Sigmoid colon (tissue), 7 donors: ENCODE data around the gene CACNA1A. TPM values are rescaled to one million over a fixed set of nuclear protein-coding genes. Genes with fewer than 3 reads are reported as not detected.

ENCODE experiments used
- DNase-seq: peaks from one replicate; pipeline ENCODE4 v3.0.0-alpha.2; 2019
- H3K27ac ChIP-seq, 4 donors: fragments of 200-600 bp; sonication (generic); one replicate each; pipeline ENCODE4 v1.5.1; 2016 to 2019; ENCODE audit warnings: mild to moderate bottlenecking in 1 of 4
- H3K27me3 ChIP-seq, 3 donors: fragments of 200-600 bp; sonication (generic); one replicate each; pipeline ENCODE4 v1.5.1; 2019; ENCODE audit warnings: mild to moderate bottlenecking in 1 of 3
- H3K36me3 ChIP-seq, 4 donors: fragments of 200-600 bp; sonication (generic); one replicate each; pipeline ENCODE4 v1.5.1; 2016 to 2019
- H3K4me1 ChIP-seq, 4 donors: fragments of 200-600 bp; sonication (generic); one replicate each; pipeline ENCODE4 v1.5.1; 2017 to 2019
- H3K4me3 ChIP-seq, 4 donors: fragments of 200-600 bp; sonication (generic); one replicate each; pipeline ENCODE4 v1.5.1; 2017 to 2019; ENCODE audit warnings: mild to moderate bottlenecking in 2 of 4, moderate library complexity in 1 of 4
- H3K9me3 ChIP-seq, 4 donors: fragments of 200-600 bp in 3 of 4; sonication (generic) in 3 of 4; one replicate each; pipeline versions ENCODE4 v1.5.1 to v1.6.1; 2013 to 2019
- CTCF ChIP-seq, 4 experiments: fragments of 450-650 bp in 3 of 4; fragments of 200-600 bp in 1 of 4; IDR thresholded peaks; one replicate each; pipeline ENCODE4 v1.5.1; 2016 to 2019; ENCODE audit warnings: antibody characterized with exemption in 4 of 4, mild to moderate bottlenecking in 3 of 4, moderate library complexity in 2 of 4
- EP300 ChIP-seq, 4 donors: sonication (generic); formaldehyde crosslinking; IDR thresholded peaks; one replicate each; pipeline ENCODE4 v1.6.1; 2017; ENCODE audit warnings: antibody characterized with exemption in 4 of 4
- POLR2A ChIP-seq, 2 donors: fragments of 450-650 bp; IDR thresholded peaks; one replicate each; pipeline ENCODE4 v1.6.1; 2016; ENCODE audit warnings: antibody characterized with exemption in 2 of 2, mild to moderate bottlenecking in 2 of 2, moderate library complexity in 2 of 2
- POLR2AphosphoS5 ChIP-seq, 4 donors: sonication (generic); formaldehyde crosslinking; IDR thresholded peaks; one replicate each; pipeline ENCODE4 v1.6.1; 2017; ENCODE audit warnings: antibody characterized with exemption in 4 of 4
- WGBS, 2 donors: extraction: QIAGEN DNeasy Blood & Tissue Kit; methylation state at CpG; one replicate each; pipeline ENCODE4 v1.1.7; 2013; 5-methylcytosine and 5-hydroxymethylcytosine counted together
- intact Hi-C: fragments of 100-400 bp; cut with DNase I; formaldehyde crosslinking; loops from one replicate; pipeline ENCODE4 v1.15.1; 2023
- polyA plus RNA-seq, 3 donors: library from polyadenylated mRNA; stranded (reverse); fragments of 200-250 nt; gene quantifications; one replicate each; pipeline ENCODE4 v1.2.3, GENCODE V29; 2013
- total RNA-seq, 4 donors: library from RNA; depleted of rRNA; stranded (reverse); fragments of >200 nt; gene quantifications; one replicate each; pipeline ENCODE4 v1.1.0, GENCODE V29; 2016
- donor health status: healthy with polysubstance abuse.
- donor health status: Bipolar disorder and iron deficiency.
- donor health status: healthy.

CACNA1A gene
- total and polyA plus RNA-seq, 7 donors: 0.14 to 3.6 (median 1.6) TPM; not detected in 1

- H3K27ac ChIP-seq: no peak overlapping the region
- intact Hi-C loops: no loop called here
- no peaks in the 10 kb centered on the region for H3K36me3 ChIP-seq
- DNase-seq: no peak
- H3K9me3 ChIP-seq: peaks cover 0 to 5% (median 4%) of the 10 kb centered on the region in 4 donors
- peaks cover 0 to 11% (median 0%) of the 10 kb centered on the region in 3 donors for H3K27me3 ChIP-seq
- 67 to 88% methylated on average over 1 of the region's 1 CpG for WGBS, 2 donors
- no peaks in the 10 kb centered on the region for H3K4me1 ChIP-seq
- TF ChIP-seq POLR2AphosphoS5 (IDR thresholded peaks at IDR 0.05) (no peak), POLR2A (IDR thresholded peaks at IDR 0.05) (no peak), CTCF (IDR thresholded peaks at IDR 0.05) (no peak), EP300 (IDR thresholded peaks at IDR 0.05) (no peak)
- no peak overlapping the region for H3K4me3 ChIP-seq
These were observed 18.3 kb downstream of the CACNA1A start for GRCh38 chr19:13487985-13488384.

DNA sequence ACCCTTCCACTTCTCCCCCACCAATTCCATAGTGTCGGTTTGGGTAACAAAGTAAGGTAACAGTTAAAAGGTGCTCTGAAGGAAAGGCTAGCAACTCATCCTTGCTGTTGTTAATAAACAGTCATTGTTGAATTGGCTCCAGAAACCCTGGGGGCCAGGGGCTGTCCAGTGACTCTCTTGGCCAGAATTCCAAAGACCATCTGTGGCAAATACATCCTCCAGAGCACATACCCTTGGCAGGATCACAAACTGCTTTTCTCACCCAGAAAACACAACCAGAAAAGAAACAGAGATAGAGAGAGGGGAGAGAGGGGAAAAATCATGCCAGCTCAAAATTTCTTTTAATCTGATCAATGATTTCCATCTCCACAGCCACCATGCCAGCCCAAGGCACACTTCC is 22.1 kb downstream of the CACNA1A start:
- TF ChIP-seq POLR2A (IDR thresholded peaks at IDR 0.05) (no peak), CTCF (IDR thresholded peaks at IDR 0.05) (no peak), POLR2AphosphoS5 (IDR thresholded peaks at IDR 0.05) (no peak), EP300 (IDR thresholded peaks at IDR 0.05) (no peak)
- no peak overlapping the region for H3K4me3 ChIP-seq
- no peak overlapping the region for H3K27ac ChIP-seq
- WGBS, 2 donors: 87 to 89% methylated on average over 1 of the region's 1 CpG
- peaks cover 0 to 6% (median 5%) of the 10 kb centered on the region in 4 donors for H3K9me3 ChIP-seq
- no peak for DNase-seq
- intact Hi-C loops: no loop called here
- no peaks in the 10 kb centered on the region for H3K4me1 ChIP-seq
- no peaks in the 10 kb centered on the region for H3K36me3 ChIP-seq
- H3K27me3 ChIP-seq: peaks cover 0 to under 1% (median 0%) of the 10 kb centered on the region in 3 donors

GRCh38 chr19:13483215-13483614 is 23.1 kb downstream of the CACNA1A start:
- no peak for TF ChIP-seq EP300 (IDR thresholded peaks at IDR 0.05)
- TF ChIP-seq CTCF (IDR thresholded peaks at IDR 0.05): no peak
- TF ChIP-seq POLR2AphosphoS5 (IDR thresholded peaks at IDR 0.05): no peak
- TF ChIP-seq POLR2A (IDR thresholded peaks at IDR 0.05): no peak
- Histone ChIP-seq H3K4me1 (no peaks in the 10 kb centered on the region), H3K36me3 (no peaks in the 10 kb centered on the region), H3K9me3 (peaks cover 0 to 6% (median 5%) of the 10 kb centered on the region in 4 donors), H3K27me3 (no peaks in the 10 kb centered on the region), H3K4me3 (no peak overlapping the region), H3K27ac (no peak overlapping the region)
- no peak for DNase-seq
- intact Hi-C loops: no loop called here
- WGBS, 2 donors: 77 to 86% methylated on average over 5 of the region's 5 CpGs

- H3K36me3 ChIP-seq: no peaks in the 10 kb centered on the region
- no peak overlapping the region for H3K4me3 ChIP-seq
- H3K4me1 ChIP-seq: no peaks in the 10 kb centered on the region
- H3K27ac ChIP-seq: no peak overlapping the region
- H3K9me3 ChIP-seq: peaks cover 0 to 22% (median 11%) of the 10 kb centered on the region in 4 donors
- no peaks in the 10 kb centered on the region for H3K27me3 ChIP-seq
- WGBS, 2 donors: 80 to 93% methylated on average over 2 of the region's 2 CpGs
- DNase-seq: no peak
- intact Hi-C loops: no loop called here
- no peak for TF ChIP-seq POLR2A (IDR thresholded peaks at IDR 0.05)
- TF ChIP-seq CTCF (IDR thresholded peaks at IDR 0.05): no peak
- no peak for TF ChIP-seq EP300 (IDR thresholded peaks at IDR 0.05)
- TF ChIP-seq POLR2AphosphoS5 (IDR thresholded peaks at IDR 0.05): no peak
These were observed 27.7 kb downstream of the CACNA1A start for GRCh38 chr19:13478576-13478975.

DNA sequence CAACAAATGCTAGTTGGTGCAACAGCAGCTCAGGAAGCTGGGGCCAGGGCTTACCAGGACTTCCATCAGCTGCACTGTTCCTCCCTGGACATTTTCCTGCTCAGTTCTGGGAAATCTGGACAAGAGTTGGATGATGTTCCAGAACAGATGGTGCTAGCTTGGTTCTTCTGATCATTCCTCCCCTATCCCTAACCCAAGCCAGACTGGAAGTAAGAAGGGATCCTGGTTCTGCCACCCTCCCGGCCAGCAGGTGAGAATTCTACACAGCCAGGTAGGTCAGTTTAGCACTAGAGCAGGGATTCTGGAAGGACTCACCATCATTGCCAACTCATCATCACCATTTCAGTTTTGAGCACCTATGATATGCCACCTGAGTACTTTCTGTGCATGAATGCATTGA is 30.2 kb downstream of the CACNA1A start:
- 64 to 79% methylated on average over 1 of the region's 1 CpG for WGBS, 2 donors
- Histone ChIP-seq H3K27ac (no peak overlapping the region), H3K9me3 (peaks cover 0 to 17% (median 6%) of the 10 kb centered on the region in 4 donors), H3K27me3 (no peaks in the 10 kb centered on the region), H3K4me1 (no peaks in the 10 kb centered on the region), H3K4me3 (no peak overlapping the region), H3K36me3 (no peaks in the 10 kb centered on the region)
- TF ChIP-seq POLR2AphosphoS5 (IDR thresholded peaks at IDR 0.05) (no peak), CTCF (IDR thresholded peaks at IDR 0.05) (no peak), POLR2A (IDR thresholded peaks at IDR 0.05) (no peak), EP300 (IDR thresholded peaks at IDR 0.05) (no peak)
- DNase-seq: no peak
- intact Hi-C loops: no loop called here
